ENCODE data around the gene C4orf50. TPM values are rescaled to one million over a fixed set of nuclear protein-coding genes. Genes with fewer than 3 reads are reported as not detected.
A peak's percentile ranks its signal among the peaks of the same experiment; 100 is the strongest.

C4orf50 gene
- total and polyA plus RNA-seq, 2 of the 8 experiments (the other 6 are each of a cell fraction or from before 2014, with no cell fraction given) = 0.08 to 0.22 TPM

DNA sequence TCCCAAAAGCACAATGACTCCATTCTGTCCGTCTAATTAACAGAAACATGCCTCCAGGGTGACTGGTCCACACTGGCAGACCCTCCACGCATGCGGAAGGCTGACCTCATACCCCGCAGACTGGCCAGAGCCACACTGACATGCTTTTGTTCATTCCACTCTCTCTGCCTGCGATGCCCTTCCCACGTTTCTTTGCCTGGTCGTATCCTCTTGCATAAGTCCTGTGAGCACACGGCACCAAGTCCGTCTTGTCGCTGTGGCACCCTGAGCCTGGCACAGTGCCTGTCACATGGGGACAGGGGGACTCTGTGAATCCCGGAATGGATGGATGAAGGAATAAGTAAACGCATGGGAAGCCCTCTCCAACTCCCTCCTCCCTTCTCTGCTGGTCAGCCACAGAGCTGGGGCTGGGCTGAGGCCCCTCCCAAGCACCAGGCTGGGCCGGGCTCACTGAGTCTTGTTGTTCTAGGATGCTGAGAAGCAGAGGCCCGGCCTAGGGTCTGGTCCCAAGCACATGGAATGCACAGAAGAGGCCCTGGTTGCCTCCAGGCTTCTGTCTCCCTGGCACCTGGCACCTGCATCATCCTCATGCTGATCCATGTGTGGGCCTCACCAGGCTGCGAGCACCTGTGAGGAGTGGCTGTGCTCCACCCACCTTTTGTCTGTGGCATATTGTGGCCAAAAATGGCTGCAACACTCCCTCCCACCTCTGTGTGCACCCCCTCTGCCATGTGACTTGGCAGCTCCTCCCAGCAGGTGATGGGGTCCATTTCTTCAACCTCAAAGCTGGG lies 38.9 kb upstream of the C4orf50 start:
- H4K20me1 ChIP-seq (replicated peaks in 1 of 2; ENCODE audit: control insufficient read depth in 1 of 2, insufficient read depth in 2 of 2, low read length in 2 of 2) = no peaks in the 10 kb centered on the region
- no peak overlapping the region for H2BK12ac ChIP-seq (ENCODE audit: low read depth, low read length)
- no peak overlapping the region for H3K27ac ChIP-seq (ENCODE audit: low read depth, low read length)
- H3K23ac ChIP-seq (ENCODE audit: insufficient read length) = no peak overlapping the region
- no peak overlapping the region for H3K18ac ChIP-seq (ENCODE audit: extremely low read depth, low read length)
- H2BK20ac ChIP-seq (ENCODE audit: low read length) = no peak overlapping the region
- no peak overlapping the region for H3K14ac ChIP-seq (ENCODE audit: insufficient read length)
- H3K4me1 ChIP-seq (replicated peaks in 1 of 4; ENCODE audit: control insufficient read depth in 3 of 4, insufficient read depth in 4 of 4, low read length in 3 of 4) = no peaks in the 10 kb centered on the region; a peak in 1 of 7 replicates
- peak overlapping the region; percentile 72 for H4K91ac ChIP-seq (replicated peaks; ENCODE audit: insufficient read length, low read length)
- no peak overlapping the region for H3K4me3 ChIP-seq (ENCODE audit: extremely low read depth in 1 of 4, insufficient read depth in 2 of 4, low read depth in 3 of 4, low read length in 4 of 4)
- H3K79me1 ChIP-seq (ENCODE audit: low read depth, low read length) = no peaks in the 10 kb centered on the region
- H3K4ac ChIP-seq (replicated peaks; ENCODE audit: insufficient read length, low read depth, low read length) = no peak overlapping the region
- no peaks in the 10 kb centered on the region for H3K36me3 ChIP-seq (ENCODE audit: control insufficient read depth in 2 of 4, insufficient read depth in 4 of 4, low read length in 3 of 4)
- H3K23me2 ChIP-seq (ENCODE audit: low read depth, low read length) = no peaks in the 10 kb centered on the region
- H2BK5ac ChIP-seq (ENCODE audit: low read depth, low read length) = no peak overlapping the region
- no peak overlapping the region for H3K4me2 ChIP-seq (ENCODE audit: insufficient read depth in 1 of 2, low read depth in 2 of 2, low read length in 2 of 2)
- TF ChIP-seq KDM1A (IDR thresholded peaks at IDR 0.05; ENCODE audit: borderline replicate concordance, low read length) = no peak
- TF ChIP-seq, protein P1, sequence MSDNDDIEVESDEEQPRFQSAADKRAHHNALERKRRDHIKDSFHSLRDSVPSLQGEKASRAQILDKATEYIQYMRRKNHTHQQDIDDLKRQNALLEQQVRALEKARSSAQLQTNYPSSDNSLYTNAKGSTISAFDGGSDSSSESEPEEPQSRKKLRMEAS (IDR thresholded peaks at IDR 0.05) = no peak
- CTCF ChIA-PET (ENCODE audit: partially characterized antibody) = interaction anchor here (1.2 kb wide), 1 partner anchor 38 kb away, joined by 3 read pairs; no protein-coding TSS in a partner anchor
- H3K27me3 ChIP-seq (replicated peaks in 1 of 4; ENCODE audit: control insufficient read depth in 3 of 4, extremely low read depth in 1 of 4, insufficient read depth in 3 of 4, low read length in 3 of 4) = no peaks in the 10 kb centered on the region; a peak in 2 of 7 replicates
- H2AFZ ChIP-seq (ENCODE audit: low read length) = no peak overlapping the region
- no peak overlapping the region; the same call in 1 of the 2 replicates for H2AK5ac ChIP-seq (ENCODE audit: low read depth, low read length)
- H3K56ac ChIP-seq (replicated peaks; ENCODE audit: insufficient read length, low read depth, low read length) = no peak overlapping the region
- no peak overlapping the region for H4K8ac ChIP-seq (ENCODE audit: extremely low read depth, insufficient read depth, low read length)
- no peak overlapping the region for H3K9ac ChIP-seq (replicated peaks in 1 of 4; ENCODE audit: extremely low read depth in 1 of 4, low read depth in 3 of 4, low read length in 3 of 4)
- no peak for DNase-seq (ENCODE audit: low read depth in 1 of 2, low spot score in 2 of 2)
- H3K9me3 ChIP-seq (ENCODE audit: insufficient read depth in 2 of 2, low read depth in 1 of 2, low read length in 1 of 2) = no peaks in the 10 kb centered on the region
- no peak overlapping the region for H2BK120ac ChIP-seq (replicated peaks; ENCODE audit: low read depth, low read length)
- H4K5ac ChIP-seq (ENCODE audit: insufficient read length, low read depth, low read length) = no peak overlapping the region
- 86% methylated on average over 15 of the region's 15 CpGs; no CpG with 5 or more reads in 1 of the 2 experiments for WGBS, 2 experiments (ENCODE audit: extremely low coverage in 1 of 2, insufficient coverage in 1 of 2, insufficient read length in 1 of 2, insufficient replicate concordance in 2 of 2, low coverage in 1 of 2, low lambda C conversion rate in 2 of 2, missing lambda C conversion rate in 1 of 2)
- H3K79me2 ChIP-seq (ENCODE audit: control insufficient read depth in 1 of 2, insufficient read depth in 2 of 2, low read length in 2 of 2) = no peaks in the 10 kb centered on the region
- POLR2A ChIA-PET (ENCODE audit: partially characterized antibody) = no interaction called here
- no peak for FAIRE-seq
- H2BK15ac ChIP-seq (ENCODE audit: low read length) = no peak overlapping the region

Data from H1 (cell line).